HG03103 (cell line): Measurements from ENCODE around the gene FGF6.
"Not testable (repeated sequence)": the region's sequence is repeated elsewhere in the genome, so short reads cannot be mapped to it uniquely, and the experiment has no call there.

ENCODE experiments used
- ATAC-seq: cut with Tn5 transposase; IDR thresholded peaks from one replicate; pipeline ENCODE4 v1.9.1; 2021; ENCODE audit warnings: low read depth; ENCODE audit not compliant: unreplicated experiment

FGF6 gene

GRCh38 chr12:4445156-4446101, at the start of gene FGF6:
FGF6 (minus strand) TSS chr12:4445815; CDS start chr12:4445570, 245 bp downstream.
- no peak for ATAC-seq

- ATAC-seq: no peak
Observed at GRCh38 chr12:4490973-4491372, 45.4 kb upstream of the FGF6 start.

GRCh38 chr12:4489556-4489955, 43.9 kb upstream of the FGF6 start:
- ATAC-seq: no peak

GRCh38 chr12:4486980-4487379, 41.4 kb upstream of the FGF6 start:
- ATAC-seq: no peak

GRCh38 chr12:4486049-4486699, 40.6 kb upstream of the FGF6 start:
- ATAC-seq: no peak

GRCh38 chr12:4483885-4484823, 38.5 kb upstream of the FGF6 start:
- no peak for ATAC-seq

- ATAC-seq: no peak
Observed at GRCh38 chr12:4482936-4483335, 37.3 kb upstream of the FGF6 start.

GRCh38 chr12:4478933-4479332, 33.3 kb upstream of the FGF6 start:
- no peak for ATAC-seq

GRCh38 chr12:4477129-4477528, 31.5 kb upstream of the FGF6 start:
- no peak for ATAC-seq

GRCh38 chr12:4472046-4472445, 26.4 kb upstream of the FGF6 start:
- ATAC-seq: no peak

- no peak for ATAC-seq
Observed at GRCh38 chr12:4471256-4471655, 25.6 kb upstream of the FGF6 start.

- ATAC-seq: no peak
Observed at GRCh38 chr12:4468994-4469393, 23.4 kb upstream of the FGF6 start.

- ATAC-seq: no peak
Observed at GRCh38 chr12:4460761-4461160, 15.1 kb upstream of the FGF6 start.

- not testable (repeated sequence) for ATAC-seq
Observed at GRCh38 chr12:4455849-4456248, 10.2 kb upstream of the FGF6 start.

- ATAC-seq: no peak
Observed at GRCh38 chr12:4454315-4454860, 8.8 kb upstream of the FGF6 start.

GRCh38 chr12:4451694-4452093, 6.1 kb upstream of the FGF6 start:
- no peak for ATAC-seq

GRCh38 chr12:4450551-4451112, 5.0 kb upstream of the FGF6 start:
- ATAC-seq: no peak

- no peak for ATAC-seq
Observed at GRCh38 chr12:4449851-4450221, 4.2 kb upstream of the FGF6 start.

GRCh38 chr12:4448943-4449850, 3.6 kb upstream of the FGF6 start:
- ATAC-seq: no peak
